GM18511 (cell line): ENCODE measurements around the gene CAPN13.

Experiments used
- ATAC-seq: cut with Tn5 transposase; IDR thresholded peaks from one replicate; pipeline ENCODE4 v1.9.1; 2021; ENCODE audit warnings: mild to moderate bottlenecking, moderate library complexity; ENCODE audit not compliant: unreplicated experiment

Gene CAPN13

DNA sequence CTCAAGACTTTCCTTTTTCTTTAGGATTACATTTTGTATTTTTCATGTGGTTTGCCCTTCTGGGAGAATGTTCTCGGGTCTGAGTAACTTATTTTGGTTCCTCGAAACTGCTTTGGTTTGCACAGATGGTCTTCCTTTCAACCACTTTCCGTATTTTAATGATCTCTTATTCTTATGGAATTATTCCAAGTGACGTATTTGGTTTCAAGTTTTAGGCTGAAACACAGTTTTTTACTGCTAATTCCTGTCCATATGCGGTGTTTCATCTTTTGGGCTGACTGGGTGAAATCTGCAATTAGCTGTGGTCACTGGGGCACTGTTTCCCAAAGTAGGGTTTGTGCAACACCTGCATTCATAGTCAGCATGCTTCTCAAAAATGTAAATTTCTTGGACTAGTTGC, 122.7 kb downstream of the CAPN13 start:
- ATAC-seq: no peak

DNA sequence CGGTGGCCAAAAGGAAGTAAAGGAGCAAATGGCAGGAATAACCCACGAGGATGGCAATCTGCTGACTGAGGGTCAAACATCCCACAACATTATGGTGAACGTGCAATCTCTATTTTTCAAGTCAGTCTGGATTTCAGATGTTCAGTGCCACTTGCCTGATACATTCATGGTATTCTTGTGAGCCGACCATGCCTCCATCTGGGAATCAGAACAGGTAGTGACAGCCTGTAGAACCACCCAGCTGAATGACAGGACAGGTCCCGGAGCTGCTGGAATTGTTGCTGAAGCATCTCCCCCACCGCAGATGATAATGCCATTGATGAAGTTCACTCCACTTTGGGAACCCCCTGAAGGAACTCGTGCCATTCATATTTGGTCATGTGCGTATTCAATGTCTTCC, 123.2 kb downstream of the CAPN13 start:
- ATAC-seq: no peak

DNA sequence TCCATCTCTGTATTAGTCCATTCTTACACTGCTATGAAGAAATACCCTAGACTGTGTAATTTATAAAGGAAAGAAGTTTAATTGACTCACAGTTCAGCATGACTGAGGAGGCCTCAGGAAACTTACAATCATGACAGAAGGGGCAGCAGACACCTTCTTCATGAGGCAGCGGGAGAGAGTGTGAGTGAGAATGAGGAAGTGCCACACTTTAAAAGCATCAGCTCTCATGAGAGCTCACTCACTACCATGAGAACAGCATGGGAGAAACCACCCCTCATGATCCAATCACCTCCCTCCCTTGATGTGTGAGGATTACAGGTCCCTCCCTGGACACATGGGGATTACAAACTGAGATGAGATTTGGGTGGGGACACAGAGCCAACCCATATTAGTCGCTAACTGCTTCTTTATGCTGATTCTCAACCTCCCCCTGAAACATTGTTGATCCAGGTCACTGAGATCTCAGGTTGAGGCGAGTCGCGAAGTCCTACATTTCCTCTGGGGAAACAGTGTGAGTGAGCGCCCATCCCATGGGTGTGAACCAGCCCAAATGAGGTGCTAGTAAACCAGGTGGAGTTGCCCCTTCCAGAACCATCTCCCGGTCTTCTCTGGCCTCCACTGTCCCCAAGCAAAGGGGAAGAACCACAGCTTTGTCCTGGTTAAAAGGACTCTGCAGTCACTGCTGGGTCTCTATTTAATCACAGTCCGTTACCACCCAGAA, 123.8 kb downstream of the CAPN13 start:
- ATAC-seq: no peak

- ATAC-seq: no peak
These were observed 126.2 kb downstream of the CAPN13 start for GRCh38 chr2:30681022-30681421.

DNA sequence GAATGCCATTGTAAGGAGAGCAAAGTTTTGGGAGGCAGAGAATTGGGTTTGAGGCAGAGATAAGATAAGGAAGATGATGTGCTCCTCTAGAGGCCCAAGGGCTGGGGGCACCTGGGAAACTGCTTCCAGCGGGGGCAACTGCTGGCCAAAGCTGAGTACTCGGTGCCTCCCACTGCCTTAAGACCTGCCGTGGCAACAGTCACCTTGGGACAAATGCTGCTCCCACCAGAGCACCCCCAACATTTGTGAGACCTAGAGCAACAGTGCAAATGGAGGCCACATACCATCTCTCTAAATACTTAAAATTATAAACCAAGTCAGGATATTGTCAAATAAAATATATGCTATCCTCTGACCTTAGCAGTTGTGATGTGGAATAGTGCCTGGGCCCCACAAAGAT, 127.1 kb downstream of the CAPN13 start:
- no peak for ATAC-seq

- no peak for ATAC-seq
These were observed 127.7 kb downstream of the CAPN13 start for GRCh38 chr2:30679426-30680088.

DNA sequence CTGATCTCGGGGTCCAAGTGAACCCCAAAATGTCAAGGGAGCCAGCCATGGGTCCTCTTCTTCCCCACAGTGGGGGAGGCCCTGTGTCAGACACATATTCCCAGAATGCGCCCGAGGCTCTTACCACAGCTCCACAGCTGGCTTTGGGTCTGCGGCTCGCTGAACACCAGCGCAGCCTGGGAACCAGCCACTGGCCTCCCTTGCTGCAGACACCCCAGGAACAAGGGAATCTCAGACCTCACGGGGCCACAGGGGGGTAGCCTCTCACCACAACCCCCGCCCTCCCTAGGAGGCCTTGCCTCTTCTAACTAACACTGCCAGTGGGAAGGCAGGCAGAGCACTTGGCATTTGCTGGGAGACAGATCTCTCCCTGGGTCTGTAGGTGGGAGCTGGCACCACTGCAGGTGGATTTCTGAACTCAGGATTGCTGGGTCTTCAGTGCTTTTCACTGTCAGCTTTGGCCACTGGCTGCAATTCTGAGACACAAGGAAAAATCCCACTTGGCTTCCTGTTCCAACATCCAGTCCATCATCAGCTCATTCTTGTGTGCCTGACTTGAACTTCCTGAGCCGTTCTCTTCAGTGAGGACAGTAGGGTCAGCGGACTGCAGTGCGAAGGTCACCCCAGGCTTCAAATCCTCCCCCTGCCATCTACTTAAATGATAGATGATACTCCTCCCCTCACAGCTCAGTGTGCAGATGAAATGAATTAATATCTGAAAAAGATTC, 128.7 kb downstream of the CAPN13 start:
- no peak for ATAC-seq

DNA sequence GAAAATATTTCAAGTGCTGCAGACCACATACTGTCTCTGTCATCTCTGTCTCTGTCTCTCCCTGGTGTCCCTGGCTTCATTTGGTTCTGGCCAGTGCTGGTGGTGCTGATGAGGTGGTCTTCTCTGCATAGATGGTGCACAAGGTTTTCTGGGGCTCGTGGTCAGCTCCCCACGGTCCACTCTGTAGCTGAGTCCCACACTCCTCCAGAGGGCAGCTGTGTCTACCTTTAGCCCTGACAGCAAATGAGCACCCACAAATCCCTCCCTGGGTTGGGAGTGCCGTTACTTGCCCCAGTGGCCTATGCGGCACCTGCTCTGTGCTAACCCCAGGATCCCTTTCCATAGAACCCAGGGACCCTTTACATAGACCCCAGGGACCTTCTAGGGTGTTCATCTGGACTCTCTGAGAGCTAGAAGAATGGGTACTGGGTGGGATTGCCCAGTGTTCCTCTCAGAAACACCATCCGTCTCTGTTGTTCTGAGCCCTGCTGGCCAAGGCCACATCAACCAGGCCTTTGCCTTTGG, 129.3 kb downstream of the CAPN13 start:
- ATAC-seq: no peak

- ATAC-seq: no peak
These were observed 130.0 kb downstream of the CAPN13 start for GRCh38 chr2:30677231-30677630.

GRCh38 chr2:30675758-30676157, 131.5 kb downstream of the CAPN13 start:
- no peak for ATAC-seq

- no peak for ATAC-seq
These were observed 134.1 kb downstream of the CAPN13 start for GRCh38 chr2:30673127-30673526.
